T follicular helper cell (primary cell): ENCODE results near the gene PDLIM5.
"Not testable (repeated sequence)": the region's sequence is repeated elsewhere in the genome, so short reads cannot be mapped to it uniquely, and the experiment has no call there.

Experiments
- DNase-seq: peaks from one replicate; pipeline ENCODE4 v3.0.0-alpha.2; 2020; ENCODE audit warnings: low read depth

Gene PDLIM5

DNA sequence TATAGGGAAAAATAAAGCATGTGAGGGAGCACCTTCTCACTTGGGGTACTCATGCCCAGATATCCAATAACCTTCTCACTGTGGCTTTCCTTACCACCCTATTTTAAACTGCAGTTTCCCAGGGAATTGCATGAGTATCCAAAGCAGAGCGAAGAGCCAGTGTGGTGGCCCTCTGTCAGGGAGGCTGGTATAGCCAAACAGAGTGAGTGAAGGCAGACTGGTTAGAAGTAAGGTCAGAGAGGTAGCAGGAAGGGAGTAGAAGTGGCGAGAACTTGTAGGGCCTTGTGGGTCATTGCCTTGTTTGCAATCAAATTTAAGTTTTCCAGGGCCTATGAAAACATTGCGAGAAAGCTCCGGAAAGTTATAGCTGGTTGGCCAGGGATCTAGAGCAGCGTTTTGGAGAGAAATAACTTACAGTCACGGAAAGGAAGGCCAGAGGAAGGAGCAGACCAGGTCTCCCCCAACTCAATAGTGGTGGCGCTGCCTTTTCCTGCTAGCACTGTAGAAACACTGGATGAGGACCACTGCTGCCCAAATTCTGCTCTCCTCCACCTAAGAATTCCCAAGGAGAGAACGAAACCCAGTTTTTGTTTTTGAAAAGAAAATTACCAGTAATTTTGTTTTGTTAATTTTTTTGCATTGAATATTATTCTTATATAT, 77.2 kb downstream of the PDLIM5 start:
- DNase-seq: no peak

DNA sequence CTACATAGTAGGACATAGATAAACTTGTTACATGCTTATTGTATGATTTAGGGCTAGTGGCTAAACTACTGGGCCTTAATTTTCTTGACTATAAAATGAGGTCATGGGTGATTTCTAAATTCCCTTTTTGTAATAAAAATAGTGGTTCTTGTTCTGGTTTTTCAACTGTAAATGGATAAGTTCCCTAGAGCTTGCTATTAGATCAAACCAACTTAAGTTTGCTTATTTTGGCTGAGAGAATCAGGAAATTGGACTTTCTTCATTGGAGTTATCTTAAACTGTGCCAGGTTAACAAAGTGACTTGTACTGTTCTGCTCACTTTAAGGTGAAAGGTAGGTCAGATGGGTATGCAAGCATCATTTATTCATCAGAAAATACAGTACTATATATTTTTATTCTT, 78.3 kb downstream of the PDLIM5 start:
- DNase-seq: no peak

DNA sequence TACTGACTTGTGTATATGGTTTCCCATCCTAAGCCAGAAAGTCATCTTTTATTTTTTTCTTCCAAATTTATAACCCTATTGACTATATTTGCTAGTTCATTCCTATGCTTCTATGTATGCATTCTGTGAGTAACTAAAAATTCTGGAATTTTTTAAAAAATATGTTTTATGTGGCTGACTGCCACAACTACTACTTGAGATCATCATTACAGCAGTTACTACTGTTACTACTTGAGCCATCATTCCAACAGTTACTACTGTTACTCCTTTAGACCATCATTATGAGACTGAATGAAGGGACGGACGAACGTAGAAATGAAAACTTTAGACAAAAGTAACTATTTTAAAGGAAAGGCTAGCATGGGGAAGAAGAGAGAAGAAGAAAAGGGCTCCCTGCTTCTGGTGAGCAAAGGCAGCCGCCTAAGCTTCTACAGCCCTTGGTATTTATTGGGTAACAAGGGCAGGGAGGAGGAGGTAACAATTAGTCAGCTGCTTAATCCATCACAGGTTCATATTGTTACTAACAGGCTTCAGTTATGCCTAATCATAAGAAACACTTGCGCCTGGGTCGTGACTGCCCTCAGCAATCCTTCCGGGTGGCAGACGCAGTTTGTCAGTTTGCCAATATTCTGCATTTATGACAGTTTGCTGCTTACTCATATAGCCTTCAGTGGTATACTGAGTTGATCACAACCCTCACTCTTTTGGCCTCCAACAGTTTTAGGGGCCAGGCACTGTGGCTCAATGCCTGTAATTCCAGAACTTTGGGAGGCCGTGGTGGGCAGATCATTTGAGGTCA, 80.4 kb downstream of the PDLIM5 start:
- DNase-seq: no peak

DNA sequence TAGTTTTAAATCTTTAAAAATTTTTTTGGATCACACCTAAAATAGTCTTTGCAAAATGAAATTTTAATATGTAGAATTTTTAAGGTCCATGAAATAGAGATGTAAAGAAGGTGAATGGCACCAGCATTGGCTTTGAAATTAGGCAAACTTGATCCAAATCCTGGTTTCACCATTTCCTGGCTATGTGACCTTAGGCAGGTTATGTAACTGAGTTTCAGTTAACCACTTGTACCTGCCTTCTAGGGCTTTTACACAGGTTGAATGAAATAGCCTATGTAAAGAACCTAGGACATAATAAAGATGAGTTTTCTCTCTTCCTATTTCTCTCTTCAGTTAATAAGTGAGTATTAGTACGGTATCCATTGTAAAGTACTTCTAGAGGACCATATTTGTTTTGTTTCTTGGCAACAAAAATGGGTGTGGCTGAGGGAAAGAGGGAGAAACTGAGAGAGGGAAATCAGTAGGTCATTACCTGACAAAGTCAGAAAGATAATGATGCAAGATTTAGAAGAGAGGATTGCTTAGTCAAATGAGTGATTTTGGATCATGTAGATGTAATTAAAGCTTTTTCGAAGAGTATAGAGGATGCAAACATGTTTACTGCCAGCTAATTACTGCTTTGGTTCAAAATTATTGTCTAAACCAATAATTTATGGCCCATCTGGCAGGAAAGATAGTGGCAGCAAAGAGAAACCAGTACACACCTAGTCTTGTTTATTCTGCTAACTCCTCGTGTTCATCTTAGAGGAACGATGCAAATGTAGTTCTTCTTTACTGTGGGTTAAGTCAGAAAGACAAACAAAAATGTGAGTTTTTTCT, 81.9 kb downstream of the PDLIM5 start:
- DNase-seq: no peak

DNA sequence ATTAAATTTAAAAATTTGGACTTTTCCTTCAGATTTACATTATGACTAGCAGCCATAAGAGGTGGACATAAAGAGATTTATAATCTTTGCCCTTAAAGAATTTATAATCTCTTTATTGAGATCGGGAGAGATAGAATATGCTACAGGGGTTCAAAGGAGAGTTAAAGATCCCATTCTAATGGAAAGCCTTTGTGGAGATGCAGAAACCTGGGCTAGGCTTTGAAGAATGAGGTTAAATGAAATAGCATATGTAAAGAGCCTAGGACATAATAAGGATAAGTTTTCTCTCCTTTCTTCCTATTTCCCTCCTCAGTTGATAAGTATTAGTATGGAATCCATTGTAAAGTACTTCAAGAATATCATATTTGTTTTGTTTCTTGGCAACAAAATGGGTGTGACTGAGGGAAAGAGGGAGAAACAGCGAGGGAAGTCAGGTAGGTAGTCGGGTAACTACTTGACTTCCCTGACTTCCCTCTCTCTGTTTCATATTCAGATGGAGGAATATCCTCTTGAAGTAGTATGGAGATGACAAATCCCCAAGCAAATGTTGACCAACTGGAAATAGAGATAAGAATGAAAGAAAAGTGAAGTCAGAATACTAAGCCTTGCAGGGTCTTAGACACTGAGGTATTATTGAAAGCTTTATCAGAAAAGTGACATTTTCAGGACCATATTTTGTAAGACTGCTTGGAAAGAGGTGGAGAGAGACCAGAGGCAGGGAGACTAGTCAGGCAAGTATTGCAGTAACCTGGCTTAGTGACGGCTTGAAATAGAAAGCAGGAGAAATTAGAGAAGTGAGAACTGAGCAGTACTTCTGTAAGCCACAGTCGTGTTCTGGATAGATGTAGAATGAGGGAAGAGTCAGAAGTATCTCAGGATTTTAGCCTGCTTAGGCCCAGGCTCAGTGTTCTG, 82.9 kb downstream of the PDLIM5 start:
- DNase-seq: no peak

DNA sequence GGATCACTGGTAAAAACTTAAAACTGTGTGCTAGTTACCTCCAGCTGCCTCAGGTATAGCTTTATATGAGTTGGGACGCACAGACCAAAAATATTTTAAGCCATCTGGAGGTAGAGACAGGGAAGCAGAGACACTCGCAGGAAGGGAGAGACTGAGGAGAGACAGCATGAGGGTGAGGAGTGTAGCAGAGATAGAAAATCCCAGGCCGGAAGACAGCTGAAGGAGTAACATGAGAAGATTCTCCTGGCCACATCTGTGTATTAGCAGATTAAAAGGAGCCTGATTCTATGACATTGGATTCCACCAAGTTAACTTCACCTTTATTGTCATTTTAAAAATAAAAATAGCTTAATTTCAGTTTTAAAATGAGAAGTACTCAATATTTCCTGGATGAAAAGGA, 84.3 kb downstream of the PDLIM5 start:
- no peak for DNase-seq

DNA sequence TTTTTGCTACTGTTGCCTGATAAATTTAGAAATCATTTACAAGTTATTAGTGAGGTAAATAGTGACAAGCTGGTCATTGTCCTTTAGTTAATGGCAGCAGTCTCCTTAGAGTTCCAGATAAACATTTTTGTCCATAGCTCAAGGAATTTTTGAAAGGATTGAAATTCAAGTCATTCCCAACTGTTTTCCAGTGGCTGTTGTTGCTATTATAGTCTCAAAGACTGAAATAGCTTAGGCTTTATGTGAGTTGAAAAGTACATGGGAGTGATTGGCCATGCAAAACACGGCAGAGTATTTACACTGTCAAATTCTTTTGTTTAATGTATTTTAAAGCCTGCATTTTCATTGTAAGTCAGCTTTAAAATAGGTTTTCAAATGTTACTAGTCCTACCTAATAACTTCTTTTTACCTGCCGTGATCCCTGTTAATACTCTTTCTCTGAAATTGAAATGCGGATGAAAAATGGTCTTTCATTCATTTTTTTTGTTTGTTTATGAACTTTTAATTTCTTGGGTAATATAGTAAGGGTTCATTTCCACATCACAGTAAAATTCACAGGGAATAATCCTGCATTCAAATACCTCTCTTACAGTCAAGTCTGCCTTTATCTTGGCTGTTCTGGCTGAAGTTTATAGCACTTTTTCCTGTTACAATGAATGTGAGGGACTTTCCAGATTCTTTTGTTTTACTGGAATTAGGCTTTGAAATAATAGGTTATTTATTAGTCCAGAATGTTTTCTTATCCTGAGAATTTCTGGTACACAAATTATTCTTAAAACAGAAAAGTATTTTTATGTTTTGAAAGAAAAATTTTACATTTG, 85.1 kb downstream of the PDLIM5 start:
- no peak for DNase-seq

DNA sequence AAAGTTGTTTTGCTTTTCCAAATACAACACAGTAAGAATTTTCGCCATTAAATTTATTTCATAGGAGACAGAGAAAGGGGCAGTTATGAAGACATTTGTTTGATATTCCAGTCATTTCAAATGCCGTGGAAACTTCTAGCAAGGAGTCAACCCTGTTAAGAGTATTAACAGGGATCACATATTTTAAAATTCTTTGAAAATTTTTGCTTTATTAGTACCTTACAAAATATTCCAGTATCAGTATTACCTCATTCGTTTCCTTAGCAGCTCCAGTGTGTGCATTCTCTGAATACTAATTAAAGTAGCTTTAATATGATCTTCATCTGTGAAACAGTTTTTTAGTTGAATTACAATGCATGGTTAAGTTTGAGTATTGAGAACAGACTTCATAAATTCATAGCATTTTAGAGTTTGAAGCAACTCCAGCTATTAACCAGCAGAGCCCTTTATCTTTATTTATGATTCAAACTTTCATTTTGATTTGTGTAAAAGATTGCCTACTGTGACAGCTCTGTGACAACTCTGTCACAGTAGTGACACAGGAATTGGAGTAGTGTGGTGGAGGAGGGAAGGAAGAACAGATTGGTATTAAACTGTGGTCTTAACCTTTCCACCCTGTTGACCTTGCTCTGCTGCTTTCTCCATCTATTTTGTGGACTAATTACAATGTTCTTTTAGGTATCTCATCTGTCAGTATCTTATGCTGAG, 86.3 kb downstream of the PDLIM5 start:
- DNase-seq: no peak

DNA sequence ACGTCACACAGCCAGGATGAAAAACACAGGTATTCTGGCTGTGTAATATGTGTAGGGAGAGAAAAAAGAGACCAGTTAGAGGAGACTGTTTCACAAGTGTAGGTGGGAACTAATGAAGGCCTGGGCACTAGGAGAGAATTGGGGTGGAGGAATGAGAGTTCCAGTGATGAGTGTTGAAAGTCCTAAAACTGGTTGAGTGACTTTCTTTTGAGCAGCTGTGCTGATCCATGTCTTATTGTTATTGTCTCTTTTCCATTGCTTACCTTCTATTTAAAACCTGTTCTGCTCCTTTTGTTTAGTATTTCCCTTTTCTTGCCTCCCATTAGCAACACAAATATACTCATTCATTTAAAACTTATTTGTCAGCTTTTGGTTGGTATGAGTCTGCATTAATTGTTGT, 88.7 kb downstream of the PDLIM5 start:
- DNase-seq: no peak

DNA sequence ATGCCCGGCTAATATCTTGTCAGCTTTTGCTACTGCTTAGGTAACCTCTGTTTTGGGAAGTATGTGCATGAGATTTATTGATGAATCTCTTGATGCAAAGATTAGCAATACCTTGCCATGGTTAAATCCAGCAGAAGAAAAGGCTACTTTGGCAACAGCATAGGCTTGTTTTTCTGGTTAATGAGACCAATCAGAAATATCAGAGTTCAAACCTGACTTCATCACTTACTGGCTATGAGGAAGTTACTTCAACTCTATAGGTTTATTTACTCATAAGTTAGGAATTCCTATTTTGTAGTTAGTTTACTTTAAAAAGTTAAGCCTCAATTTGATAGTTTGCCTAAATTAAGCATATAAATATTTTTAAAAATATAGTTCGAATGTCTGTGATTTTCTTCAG, 93.1 kb downstream of the PDLIM5 start:
- DNase-seq: no peak

DNA sequence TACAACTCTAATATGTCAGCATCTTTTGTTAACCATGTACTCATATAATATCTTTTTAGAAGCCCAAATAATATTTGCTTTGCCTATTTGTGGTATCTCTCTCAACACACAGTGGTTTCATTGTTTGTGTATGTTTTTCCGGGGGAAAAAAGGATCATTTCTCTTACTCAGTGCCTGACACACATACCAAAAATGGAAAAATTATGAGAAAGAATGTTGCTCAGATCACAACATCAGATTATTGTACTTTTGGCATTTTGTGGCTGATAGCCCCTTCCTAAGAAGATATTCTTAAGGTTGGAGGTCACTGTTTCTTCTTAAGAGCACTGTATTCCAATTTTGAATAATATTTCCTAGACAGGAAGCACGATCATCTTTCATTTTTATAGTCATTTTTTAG, 93.6 kb downstream of the PDLIM5 start:
- DNase-seq: no peak

DNA sequence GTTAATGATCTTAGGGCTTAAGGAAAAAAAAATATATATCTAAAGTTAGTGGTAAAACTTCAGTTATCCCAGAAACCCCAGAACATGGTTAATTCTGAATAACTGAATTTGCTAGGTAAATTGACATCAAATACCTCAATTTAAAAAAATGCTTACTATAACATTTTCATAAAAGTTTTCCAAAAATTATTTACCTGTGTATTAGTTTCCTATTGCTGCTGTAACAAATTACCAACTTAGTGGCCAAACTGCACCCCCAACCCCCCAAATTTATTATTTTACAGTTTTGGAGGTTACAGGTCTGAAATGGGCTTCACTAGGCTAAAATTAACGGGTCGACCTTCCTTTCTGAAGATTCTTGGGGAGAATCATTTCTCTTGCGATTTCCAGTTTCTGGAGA, 95.2 kb downstream of the PDLIM5 start:
- DNase-seq: no peak

DNA sequence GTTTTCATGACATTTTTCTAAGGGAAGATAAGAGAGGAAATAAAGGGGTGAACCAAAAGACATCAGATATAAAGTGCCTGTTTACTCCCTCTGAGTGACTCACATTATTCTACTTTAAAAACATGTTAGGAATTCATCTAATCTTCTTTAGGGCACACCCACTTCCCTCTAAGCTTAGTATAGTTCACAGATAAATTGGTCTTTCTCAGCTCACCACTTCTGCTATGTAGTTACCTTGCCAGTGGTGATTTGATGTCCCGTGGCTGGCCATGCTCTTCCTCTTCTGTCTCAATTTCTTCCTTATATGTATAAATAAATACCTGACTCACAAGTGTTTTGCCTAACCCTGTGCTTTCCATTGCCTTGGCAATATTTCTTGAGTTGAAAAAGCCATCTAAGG, 96.8 kb downstream of the PDLIM5 start:
- DNase-seq: no peak

DNA sequence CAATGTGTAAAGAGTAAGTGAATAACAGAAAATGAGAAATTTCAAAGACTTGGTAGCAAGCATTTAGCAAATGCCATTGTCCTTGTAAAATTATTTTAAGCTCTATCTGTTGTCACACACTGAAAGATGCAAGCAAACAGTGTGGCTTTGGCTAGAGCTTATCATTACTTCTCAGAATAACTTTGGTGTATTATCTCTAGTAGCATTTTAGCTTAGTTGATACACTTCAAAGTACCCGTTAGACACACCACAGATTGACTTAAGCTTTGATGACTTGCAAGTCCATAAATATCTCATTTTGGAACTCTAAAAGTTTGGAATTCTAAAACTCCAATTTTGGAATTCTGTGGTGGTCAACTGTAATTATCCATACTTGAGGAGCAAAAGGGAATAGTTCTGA, 98.6 kb downstream of the PDLIM5 start:
- no peak for DNase-seq

DNA sequence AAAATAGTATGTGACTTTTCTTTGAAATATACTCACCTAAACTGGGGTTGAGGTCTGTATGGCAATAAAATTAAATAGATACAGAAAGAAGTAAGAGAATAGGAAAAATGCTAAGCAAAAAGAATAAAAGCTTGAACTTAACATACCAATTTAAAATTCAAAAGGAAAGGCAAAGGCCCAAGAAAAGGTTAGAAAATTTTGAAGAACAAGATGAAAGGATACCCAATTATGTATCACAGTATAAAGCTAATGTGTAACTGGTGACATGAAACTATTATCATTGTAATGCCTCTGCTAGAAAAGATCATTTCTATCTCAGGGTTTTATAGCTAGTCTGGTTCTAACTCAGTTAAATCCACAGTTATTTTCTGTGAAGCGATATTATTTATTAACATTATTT, 99.1 kb downstream of the PDLIM5 start:
- DNase-seq: no peak

DNA sequence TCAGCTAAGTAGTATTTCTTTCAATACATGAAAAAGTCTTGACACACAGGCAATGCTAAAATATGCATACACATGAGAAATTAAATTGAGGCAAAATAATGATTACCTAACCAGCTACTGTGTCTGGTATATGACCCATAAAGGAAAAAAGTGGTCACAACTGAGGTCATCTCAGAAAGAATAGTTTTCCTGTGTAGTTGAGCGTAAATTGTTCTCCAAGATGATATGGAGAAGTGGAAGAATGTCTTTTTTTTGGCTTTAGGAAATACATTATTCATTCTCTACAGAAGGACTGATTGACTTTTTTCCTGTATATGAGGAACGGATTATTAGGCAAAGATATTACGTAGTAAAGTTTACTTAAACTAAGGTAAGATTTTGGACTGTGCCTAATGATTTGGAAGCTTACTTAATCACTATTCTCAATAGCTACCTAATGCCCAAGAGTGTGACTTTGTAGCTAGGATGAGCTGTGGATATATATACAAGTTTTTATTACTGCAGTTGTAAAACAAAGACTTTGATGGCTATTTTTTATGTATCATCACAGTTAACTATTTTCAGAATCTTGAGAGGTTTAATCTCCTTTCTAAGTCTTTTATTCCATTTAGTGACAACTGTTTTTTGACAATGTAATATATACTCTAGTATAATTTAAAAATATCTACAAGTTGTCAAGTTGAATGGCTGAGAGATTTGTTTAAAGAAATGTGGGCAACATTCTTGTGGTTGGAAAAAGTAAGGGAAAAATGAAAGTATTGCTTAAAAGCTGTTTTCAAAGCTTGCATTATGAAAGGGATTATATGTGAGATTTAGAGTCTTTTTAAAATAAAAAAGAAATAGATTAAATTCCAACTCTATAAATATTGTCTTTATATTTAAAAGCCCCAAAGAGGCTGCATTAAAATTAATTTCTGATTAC, 100.2 kb downstream of the PDLIM5 start:
- no peak for DNase-seq

DNA sequence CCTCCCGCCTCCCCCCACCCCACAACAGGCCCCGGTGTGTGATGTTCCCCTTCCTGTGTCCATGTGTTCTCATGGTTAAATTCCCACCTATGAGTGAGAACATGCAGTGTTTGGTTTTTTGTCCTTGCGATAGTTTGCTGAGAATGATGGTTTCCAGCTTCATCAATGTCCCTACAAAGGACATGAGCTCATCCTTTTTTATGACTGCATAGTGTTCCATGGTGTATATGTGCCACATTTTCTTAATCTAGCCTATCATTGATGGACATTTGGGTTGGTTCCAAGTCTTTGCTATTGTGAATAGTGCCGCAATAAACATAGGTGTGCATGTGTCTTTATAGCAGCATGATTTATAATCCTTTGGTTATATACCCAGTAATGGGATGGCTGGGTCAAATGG, 104.3 kb downstream of the PDLIM5 start:
- not testable (repeated sequence) for DNase-seq

DNA sequence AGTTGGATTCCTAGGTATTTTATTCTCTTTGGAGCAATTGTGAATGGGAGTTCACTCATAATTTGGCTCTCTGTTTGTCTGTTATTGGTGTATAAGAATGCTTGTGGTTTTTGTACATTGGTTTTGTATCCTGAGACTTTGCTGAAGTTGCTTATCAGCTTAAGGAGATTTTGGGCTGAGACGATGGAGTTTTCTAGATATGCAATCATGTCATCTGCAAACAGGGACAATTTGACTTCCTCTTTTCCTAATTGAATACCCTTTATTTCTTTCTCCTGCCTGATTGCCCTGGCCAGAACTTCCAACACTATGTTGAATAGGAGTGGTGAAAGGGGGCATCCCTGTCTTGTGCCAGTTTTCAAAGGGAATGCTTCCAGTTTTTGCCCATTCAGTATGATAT, 105.9 kb downstream of the PDLIM5 start:
- DNase-seq: not testable (repeated sequence)

DNA sequence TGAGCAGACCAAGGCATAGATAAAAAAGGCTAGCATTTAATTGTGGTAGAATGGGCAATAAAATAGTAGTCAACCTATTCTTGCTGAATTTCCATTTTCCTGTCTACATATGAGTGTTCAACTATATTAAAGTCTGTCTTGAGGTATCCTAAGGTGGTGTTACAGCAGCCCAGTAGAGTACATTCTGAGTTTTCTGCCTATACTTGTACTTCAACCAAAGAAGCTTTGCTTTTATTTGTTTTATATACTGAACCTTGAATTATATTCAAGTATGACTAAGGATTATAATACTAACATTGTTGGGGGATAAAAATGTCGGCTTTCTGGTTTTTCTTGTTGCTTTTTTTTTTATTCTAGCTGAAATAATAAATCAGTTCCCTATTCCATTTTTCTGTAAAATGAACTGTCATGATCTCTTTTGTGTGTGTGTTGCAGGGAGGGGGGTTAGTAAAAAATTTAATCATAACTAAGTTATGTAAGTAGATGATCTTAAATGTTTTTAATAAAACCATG, 106.7 kb downstream of the PDLIM5 start:
- DNase-seq: no peak
